Hematopoietic multipotent progenitor cell treated with erythropoietin and hydrocortisone succinate and interleukin-3 and kit ligand, for 15 days (in vitro differentiated cells): Measurements from ENCODE around the gene ASXL1.
A peak's percentile ranks its signal among the peaks of the same experiment; 100 is the strongest.
"Not testable (repeated sequence)": the region's sequence is repeated elsewhere in the genome, so short reads cannot be mapped to it uniquely, and the experiment has no call there.

Experiments
- DNase-seq: peaks from one replicate; pipeline ENCODE4 v3.0.0-alpha.2; 2015; ENCODE audit warnings: low spot score

The ASXL1 gene

DNA sequence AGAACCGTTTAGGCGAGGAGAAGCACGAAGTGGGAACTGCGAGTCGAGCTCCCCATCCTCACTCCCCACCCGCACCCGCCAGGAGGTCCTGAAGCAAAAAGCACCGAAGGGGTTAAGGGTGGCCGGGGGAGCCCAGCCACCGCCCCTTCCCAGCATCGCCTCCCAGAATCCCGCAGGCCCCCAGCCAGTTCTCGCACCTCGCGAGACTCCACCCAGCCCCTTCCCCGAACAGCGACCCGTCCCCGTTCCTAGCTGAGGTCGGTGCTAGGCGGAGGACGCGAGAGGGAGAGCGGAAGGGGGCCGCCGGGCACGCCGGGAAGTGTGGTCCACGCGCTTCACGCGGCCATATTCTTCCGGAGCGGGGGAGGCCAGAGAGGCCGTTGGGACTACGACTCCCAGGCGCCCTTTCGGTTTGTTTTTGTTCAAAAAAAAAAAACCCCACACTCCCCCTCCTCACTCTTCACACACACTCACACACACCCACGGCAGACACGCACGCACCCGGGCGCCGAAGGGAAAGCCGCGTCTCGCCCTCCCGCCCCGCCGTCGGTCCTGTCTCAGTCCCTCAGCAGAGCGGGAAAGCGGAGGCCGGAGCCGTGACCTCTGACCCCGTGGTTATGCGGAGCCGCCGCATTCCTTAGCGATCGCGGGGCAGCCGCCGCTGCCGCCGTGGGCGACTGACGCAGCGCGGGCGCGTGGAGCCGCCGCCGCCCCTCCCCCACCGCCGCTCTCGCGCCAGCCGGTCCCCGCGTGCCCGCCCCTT, at the start of gene ASXL1:
ASXL1 (plus strand) TSS at position 463 of the 763 bp plus-strand sequence. CDS start 445 bp downstream, outside the sequence.
- DNase-seq, result peak; percentile 92

DNA sequence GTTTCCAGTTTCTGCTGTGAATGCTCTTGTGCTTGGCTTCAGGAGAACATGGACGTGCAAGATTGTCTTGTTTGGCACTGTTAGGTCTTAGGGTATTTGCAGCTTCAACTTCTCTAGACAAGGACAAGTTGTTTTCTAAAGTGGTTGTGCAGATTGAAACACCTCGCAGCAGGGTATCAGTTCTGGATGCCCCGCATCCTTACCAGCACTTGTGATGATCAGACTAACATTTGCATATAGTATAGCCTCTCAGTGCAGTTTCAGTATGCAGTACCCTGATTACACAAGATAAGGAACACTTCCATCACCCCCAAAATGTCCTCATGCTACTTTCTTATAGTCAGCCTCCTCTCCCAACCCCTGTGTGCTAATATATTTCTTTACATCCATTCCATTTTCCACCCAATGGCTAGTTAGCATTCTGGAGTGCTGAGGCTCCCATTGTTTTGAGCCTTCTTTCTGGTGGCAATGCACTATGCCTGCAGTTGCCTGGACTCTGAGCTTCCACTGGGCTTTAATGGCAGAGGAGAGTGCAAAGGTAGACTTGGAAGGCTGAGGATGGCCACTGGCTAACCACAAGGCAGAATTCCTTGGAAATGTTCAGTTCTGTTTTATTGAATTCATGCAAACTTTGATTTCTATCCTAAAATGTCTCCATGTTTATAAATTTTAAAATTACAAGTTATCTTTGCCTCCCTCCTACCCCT, 45.3 kb upstream of the ASXL1 start:
- no peak for DNase-seq

DNA sequence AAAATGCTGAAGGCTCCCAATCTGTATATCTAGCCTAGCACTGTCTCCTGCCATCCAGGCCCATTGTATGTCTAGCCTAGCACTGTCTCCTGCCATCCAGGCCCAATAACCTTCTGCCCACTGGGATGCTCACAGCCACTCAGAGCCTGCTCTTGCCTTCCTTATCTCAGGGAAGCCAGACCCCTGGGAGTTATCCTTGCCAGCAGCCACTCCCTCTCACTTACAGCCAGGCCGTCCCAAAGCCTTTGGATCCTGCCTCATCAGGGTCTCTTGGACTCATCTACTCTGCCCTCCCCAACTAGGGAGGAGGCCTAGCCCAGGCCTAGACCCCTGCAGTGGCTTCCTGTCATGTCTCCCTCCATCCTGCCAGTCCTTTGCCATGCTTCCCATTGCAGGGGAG, 43.4 kb upstream of the ASXL1 start:
- no peak for DNase-seq

DNA sequence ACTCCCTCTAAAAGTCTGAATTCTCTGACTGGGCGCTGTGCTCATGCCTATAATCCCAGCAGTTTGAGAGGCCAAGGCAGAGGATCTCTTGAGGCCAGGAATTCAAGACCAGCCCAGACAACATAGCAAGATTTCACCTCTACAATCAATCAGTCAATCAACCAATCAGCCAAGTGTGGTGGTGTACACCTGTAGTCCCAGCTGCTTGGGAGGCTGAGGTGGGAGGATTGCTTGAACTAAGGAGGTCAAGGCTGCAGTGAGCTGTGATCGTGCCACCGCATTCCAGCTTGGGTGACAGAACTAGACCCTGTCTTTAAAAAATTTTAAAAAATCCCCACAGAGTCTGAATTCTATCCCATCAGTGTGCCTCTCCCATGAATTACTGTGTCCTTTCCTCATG, 42.7 kb upstream of the ASXL1 start:
- no peak for DNase-seq

DNA sequence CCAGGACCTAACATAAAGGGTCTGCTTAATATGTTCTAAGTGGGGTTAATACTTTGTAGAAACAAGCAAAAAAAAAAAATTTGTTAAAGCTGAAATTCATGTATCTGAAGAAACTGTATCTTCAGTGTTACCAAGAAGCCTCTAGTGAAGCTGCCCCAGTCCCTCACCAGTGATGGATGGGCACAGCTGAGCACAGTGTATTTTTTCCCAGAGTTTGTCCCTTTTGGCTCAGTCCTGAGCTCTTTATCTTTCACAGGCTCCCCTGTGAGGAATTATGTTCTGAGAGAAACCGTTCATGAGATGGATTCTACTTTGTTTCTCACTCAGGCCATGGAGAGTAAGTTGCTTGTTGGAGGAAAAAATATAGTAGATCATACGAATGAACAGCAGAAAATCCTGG, 42.2 kb upstream of the ASXL1 start:
- DNase-seq, result no peak

DNA sequence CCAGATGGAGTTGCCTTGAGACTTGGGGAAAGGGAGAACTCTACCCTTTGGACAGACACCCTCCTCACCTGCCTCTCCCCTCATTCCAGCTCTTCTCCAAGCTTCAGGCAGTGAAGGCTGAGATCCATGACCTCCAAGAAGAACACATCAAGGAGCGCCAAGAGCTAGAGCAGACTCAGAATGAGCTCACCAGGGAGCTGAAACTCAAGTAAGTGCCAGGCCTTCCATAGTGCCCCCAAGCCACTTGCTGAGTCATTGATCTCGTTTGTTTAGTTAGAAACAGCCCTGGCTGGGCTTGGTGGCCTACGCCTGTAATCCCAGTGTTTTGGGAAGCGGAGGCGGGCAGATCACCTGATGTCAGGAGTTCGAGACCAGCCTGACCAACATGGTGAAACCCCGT, 41.5 kb upstream of the ASXL1 start:
- no peak for DNase-seq

DNA sequence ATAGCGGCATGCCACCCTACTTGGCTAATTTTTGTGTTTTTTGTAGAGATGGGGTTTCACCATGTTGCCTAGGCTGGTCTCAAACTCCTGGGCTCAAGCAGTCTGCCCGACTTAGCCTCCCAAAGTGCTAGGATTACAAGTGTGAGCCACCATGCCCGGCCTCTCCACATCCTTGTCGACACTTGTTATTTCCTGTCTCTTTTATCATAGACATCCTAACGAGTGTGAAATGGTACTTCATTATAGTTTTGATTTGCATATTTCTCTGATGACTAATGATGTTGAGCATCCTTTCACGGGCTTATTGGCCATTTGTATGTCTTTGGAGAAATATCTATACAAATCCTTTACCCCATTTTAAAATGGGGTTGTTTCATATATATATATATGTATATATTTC, 39.0 kb upstream of the ASXL1 start:
- DNase-seq, result no peak

DNA sequence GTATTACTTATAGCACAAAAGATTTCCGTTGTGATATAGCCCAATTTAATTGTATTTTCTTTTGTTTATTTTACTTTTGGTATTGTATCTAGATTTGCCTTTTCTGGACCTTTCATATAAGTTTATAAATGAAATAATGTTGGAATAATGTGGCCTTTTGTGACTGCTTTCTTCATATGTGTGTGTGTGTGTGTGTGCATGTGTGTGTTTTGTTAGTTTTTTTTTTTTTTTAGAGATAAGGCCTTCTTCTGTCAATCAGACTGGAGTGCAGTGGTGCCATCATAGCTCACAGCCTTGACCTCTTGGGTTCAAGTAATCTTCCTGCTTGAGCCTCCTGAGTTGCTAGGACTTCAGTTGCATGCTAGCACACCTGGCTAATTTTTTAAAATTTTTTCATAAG, 37.8 kb upstream of the ASXL1 start:
- no peak for DNase-seq

DNA sequence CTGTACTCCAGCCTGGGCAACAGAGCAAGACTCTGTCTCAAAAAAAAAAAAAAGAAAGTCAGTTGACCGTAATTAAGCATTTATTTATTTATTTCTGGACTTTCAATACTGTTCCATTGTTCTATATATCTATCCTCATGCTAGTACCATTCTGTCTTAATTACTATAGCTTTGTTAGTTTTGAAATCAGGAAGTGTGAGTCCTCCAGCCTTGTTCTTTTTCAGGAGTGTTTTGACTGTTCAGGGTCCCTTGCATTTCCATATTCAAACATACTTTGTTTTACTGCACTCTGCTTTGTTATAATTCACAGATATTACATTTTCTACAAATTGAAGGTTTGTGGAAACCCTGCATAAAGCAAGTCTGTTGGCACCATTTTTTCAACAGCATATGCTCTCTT, 36.7 kb upstream of the ASXL1 start:
- DNase-seq, result no peak

DNA sequence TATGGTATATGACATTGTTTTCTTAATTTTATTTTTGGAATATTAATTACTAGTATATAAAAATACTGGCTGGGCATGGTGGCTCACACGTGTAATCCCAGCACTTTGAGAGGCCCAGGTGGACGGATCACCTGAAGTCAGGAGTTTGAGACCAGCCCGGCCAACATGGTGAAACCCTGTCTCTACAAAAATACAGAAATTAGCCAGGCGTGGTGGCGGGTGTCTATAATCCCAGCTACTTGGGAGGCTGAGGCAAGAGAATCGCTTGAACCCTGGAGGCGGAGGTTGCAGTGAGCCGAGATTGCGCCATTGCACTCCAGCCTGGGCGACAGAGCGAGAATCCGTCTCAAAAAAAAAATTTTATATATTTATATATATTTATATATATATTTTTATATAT, 35.9 kb upstream of the ASXL1 start:
- DNase-seq, result not testable (repeated sequence)

DNA sequence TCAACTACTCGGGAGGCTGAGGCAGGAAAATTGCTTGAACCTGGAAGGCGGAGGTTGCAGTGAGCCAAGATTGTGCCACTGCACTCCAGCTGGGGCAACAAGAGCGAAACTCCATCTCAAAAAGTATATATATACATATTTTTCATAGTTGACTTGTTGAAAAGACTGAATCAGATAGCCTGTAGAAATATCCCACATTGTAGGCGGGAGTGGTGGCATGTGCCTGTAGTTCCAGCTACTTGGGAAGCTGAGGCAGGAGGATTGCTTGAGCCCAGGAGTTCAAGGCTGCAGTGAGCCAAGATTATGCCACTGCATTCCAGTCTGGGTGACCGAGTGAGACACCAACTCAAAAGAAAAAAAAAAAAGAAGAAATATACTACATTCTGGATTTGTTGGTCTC, 34.4 kb upstream of the ASXL1 start:
- DNase-seq, result not testable (repeated sequence)

DNA sequence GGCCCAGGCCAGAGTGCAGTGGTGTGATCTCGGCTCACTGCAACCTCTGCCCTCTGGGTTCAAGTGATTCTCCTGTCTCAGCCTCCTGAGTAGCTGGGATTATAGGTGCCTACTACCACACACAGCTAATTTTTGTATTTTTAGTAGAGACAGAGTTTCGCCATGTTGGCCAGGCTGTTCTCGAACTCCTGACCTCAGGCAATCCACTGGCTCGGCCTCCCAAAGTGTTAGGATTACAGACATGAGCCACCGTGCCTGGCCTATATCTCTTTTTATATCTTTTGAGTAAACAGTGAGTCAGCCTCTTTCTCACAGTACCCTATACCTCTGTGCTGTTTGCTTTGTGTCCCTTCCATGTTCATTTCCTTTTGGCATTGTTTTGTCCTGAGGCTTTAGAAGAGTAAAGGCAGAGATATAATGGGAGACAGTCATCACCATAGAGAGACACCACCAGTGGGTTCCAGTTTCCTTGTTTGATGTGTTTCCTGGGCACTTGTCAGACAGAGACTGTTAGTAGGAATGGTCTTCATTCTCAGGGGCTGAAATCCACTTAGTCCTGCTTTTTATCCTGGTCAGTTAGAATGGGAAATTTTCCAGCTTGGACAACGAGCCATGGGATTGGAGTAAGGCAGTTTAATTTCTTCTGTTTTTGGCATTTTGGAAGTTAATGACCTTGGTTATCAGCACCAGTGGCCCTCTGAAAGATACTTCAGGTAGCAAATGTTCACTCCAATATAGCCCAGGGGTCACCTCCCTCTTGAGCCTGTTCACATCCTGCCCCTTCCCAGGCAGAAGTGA, 32.2 kb upstream of the ASXL1 start:
- DNase-seq, result peak; percentile 21

DNA sequence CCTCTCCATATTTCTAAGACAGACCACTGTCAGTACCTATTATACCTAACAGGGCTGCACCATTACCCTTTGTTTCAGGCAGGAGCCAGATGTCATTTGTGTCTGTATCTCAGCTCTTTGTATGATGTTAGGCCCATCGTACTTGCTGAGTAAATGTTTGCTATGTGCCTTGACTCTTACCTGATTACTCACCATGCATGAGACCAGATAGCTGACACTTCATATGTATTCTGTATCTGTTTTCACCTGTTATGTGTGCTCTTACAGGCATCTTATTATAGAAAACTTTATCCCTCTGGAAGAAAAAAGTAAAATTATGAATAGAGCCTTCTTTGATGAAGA, 31.7 kb upstream of the ASXL1 start:
- no peak for DNase-seq

DNA sequence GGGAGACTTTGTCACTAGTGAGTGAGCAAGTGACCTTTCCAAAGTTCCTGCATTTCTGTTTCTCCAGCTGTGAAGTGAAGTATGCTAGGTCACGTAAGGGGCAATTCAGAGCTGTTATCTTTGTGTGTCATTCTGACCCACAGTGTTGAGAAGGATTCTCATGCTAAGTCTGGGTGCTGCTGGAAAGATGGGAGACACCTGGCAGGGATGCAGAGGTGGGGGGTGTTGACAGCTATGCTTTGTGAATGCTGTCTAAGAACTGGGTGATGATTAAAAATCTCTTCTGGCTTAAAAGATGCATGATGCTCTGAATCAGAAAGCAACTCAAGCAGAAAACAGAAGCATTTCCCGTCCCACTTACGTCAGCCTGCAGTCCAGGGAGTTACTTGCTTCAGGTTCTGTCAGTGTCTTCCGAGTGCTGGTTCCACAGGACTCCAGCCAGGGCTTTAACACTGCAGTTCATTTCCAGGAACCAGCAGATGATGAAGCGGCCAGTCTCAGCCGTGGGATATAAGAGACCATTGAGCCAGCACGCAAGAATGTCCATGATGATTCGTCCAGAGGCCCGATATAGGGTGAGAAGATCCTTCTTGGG, 30.9 kb upstream of the ASXL1 start:
- DNase-seq, result no peak

DNA sequence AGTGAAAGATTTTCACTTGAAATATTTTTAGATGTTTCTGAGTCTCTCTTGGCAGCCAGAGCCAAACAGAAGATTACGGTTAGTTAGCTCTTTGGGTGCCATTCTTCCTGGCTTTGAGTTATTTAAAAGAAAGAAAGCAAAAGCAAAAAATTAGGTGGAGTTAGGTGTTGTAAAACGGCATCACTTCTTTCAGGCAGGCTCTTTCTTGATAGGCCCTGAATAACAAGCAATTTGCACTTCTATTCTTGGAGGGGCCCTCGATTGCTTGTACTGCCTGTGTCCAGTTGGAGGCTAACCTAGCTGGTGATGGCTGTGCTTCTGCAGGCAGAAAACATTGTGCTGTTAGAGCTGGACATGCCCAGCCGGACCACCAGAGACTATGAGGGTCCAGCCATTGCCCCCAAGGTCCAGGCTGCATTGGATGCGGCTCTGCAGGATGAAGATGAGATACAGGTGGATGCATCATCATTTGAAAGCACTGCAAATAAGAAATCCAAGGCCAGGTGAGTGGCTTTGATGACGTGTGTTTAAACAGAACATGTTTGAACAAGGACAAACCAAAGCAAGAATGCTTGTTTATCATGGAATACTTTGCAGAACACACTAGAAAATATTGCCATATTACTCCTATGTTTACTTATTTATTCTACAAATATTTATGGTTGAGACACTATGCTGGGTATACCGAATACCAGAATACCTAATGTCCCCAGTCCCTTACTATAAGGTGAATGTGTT, 28.1 kb upstream of the ASXL1 start:
- no peak for DNase-seq

DNA sequence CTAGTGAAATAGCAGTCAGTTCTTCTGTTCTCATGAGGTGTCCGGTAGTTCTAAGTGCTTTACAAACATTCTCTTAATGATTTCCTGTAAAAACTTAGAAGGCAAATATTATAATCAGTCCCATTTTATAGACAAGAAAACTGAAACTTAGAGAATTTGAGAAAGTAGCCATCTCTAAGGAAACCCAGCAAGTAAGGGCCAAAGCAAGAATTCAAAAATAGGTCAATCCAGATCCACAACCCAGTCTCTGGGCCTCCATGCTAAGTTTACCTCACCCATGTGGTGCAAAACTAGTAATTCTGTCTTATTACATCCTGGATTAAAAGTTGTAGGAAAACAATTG, 27.6 kb upstream of the ASXL1 start:
- DNase-seq, result no peak

DNA sequence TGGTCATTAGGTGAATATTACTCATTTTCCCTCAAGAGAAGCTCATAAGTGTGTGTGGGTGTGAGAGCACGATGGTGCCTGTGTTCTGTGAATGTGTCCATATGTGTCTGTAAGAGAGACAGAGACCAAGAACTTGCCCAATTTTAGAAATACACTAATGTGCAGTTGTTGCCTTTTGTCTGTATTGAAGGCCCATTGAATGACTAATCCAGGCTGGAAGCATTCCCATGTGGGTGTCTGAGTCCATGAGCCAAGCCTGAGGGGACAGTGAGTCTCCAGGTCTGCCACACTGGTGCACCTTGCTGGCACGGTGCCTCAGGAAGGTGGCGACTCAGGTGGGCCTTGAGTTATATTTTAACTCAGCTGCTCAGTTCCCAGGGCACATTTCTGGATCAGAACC, 25.5 kb upstream of the ASXL1 start:
- no peak for DNase-seq

DNA sequence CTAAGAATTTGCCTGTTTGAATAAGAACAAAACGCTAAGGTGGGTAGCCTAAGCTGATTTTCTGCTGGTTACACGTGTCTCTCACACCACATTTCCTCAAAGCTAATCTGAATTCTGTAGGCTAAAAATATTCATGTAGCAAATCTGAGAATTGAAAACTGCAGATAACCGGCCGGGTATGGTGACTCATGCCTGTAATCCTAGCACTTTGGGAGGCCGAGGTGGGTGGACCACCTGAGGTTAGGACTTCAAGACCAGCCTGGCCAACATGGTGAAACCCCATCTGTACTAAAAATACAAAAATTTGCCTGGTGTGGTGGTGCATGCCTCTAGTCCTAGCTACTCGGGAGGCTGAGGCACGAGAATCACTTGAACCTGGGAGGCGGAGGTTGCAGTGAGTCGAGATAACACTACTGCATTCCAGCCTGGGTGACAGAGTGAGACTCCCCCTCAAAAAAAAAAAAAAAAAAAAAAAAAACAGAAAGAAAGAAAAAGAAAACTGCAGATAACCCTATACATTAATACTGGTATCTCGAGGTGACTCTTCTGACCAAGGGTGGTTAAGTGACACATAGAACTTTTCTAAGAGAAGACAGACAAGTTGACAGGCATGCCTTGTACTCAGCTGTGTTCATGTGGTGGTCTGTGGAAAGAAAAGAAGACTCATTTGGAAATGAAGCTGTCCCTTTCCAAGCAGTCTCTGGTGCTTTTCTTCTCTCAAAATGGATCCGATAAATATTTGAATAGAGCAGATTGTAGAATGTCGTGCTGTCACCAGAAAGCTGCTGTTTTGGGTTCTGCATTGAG, 24.7 kb upstream of the ASXL1 start:
- DNase-seq, result peak; percentile 29

DNA sequence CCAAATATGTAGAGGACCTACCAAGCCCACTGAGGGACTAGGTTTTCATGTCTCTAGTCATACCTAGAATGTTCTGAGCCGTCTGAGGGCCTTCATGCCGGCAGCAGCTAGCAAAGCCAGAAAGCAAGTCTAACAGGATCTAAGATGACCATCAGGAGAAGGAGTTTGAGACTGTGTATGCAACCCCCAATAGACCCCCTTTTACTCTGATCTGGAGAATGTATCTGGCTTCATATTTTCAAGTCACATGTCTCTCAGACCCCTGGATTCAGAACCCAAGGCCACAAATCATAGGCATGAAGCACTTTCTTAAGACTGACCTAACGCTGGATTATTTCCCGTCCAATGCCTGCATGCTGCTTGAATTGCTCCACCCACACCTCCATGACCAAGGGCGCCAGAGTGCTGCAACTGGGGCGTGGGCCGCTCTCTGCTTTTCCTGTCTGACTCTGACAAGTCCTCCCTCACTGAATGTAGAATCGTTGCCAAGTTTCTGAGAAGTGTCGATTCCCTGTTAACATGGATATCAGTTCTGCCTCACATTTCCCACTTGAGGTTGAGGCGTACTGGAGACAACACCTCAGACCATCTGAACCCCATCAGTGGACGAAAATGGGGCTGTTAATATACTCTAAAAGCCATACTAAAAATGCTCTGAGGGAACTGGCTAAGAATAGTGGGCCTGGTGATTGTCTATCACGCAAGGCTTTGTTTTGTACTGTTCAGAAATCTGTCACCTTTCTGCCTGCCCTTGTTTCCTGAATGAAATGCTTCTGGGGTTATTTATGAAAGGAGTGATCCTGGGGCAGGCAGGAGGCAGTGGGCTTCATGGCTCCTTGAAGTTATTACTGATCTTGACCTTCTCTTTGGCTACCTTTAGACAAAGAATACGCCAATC, 23.9 kb upstream of the ASXL1 start:
- peak; percentile 86 for DNase-seq

DNA sequence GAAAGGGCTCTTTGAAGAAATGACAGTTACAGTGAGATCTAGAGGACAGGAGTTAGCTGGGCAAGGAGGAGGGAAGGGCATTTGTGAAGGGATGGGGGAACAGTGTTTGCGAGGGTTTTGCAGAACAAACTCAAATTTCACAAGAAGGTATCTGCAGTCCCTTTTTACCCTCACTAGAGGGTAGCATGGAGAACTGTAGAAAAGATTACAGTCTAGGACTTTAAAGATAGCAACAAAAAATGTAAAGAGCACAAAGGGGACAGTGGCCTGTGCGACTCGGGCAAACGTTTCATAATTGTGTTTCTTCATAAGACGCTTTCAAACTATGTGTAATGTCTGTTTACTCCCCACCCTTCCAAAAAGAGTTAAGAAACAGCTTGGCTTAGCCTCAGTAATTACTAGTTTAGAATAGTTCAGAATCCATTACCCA, 21.2 kb upstream of the ASXL1 start:
- peak; percentile 59 for DNase-seq
